ENCODE results near the gene ENKUR.
"Not testable (repeated sequence)": the region's sequence is repeated elsewhere in the genome, so short reads cannot be mapped to it uniquely, and the experiment has no call there.

ENKUR gene

DNA sequence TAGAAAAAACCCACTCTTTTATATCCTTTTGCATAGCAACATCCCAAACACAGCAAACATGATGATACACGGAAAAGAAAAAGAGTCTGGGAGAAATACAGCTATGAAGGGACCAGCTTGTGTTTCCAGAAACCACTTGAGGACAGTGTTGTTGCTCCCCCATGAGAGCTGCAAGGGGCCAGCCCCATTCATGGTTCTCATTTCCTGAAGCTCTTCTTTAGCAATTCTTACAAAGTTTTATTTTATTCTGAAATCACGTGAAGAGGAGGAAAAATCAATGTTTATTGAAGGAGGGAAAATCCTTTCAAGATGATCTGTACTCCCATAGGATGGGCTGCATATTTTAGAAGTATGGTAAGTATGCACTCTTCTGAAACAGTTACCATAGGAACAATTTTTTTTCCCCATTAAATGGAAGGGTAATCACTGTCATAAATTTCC, 46.1 kb downstream of the ENKUR start:
- H3K4me3 ChIP-seq (ENCODE audit: low read length): no peak overlapping the region
- peaks cover 3% of the 10 kb centered on the region for H3K4me1 ChIP-seq (ENCODE audit: control insufficient read depth, insufficient read depth, low read length)
- H3K9me3 ChIP-seq (replicated peaks; ENCODE audit: low read length): no peaks in the 10 kb centered on the region
- no peaks in the 10 kb centered on the region for H3K36me3 ChIP-seq (ENCODE audit: insufficient read depth, low read length)
- no peaks in the 10 kb centered on the region for H3K27me3 ChIP-seq (ENCODE audit: control insufficient read depth, insufficient read depth, low read length)
- H3K9ac ChIP-seq (ENCODE audit: low read depth, low read length): no peak overlapping the region
- no peak overlapping the region for H3K4me2 ChIP-seq (ENCODE audit: low read length)

DNA sequence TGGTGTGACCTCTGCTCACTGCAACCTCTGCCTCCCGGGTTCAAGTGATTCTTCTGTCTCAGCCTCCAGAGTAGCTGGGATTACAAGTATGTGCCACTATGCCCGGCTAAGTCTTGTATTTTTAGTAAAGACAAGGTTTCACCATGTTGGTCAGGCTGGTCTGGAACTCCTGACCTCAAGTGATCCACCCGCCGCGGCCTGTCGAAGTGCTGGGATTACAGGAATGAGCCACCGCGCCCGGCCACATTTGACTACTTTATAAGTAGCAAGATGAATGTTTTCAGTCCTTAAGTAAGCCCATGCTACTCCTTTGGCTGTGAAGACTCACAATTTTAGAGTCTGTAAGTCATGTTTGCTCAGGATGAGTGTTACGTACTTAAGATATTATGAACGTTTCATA, 47.0 kb downstream of the ENKUR start:
- not testable (repeated sequence) for H3K36me3 ChIP-seq (ENCODE audit: insufficient read depth, low read length); H3K4me3 ChIP-seq (ENCODE audit: low read length); H3K4me1 ChIP-seq (ENCODE audit: control insufficient read depth, insufficient read depth, low read length); H3K9me3 ChIP-seq (replicated peaks; ENCODE audit: low read length); H3K9ac ChIP-seq (ENCODE audit: low read depth, low read length); H3K4me2 ChIP-seq (ENCODE audit: low read length); H3K27me3 ChIP-seq (ENCODE audit: control insufficient read depth, insufficient read depth, low read length)

DNA sequence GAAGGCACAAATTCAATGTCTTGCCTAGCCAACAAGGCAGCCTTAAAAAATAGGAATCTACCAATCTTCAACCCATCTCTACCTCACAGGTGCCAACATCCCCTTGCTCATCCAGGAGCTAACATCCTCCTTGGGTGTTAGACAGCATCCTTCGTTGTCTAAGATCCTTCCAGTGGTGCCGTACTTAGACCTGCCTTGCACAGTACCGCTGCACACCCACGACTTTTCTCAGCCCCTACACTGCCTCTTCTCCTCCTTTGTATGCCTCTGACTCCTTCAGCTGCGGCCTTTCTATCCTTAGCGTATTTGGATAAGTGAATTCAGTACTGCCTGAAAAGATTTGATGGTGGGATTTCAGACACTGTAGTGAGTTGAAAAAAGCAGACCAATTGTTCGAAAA, 47.6 kb downstream of the ENKUR start:
- Histone ChIP-seq H3K27me3 (ENCODE audit: control insufficient read depth, insufficient read depth, low read length) (no peaks in the 10 kb centered on the region), H3K36me3 (ENCODE audit: insufficient read depth, low read length) (no peaks in the 10 kb centered on the region), H3K9ac (ENCODE audit: low read depth, low read length) (no peak overlapping the region)

DNA sequence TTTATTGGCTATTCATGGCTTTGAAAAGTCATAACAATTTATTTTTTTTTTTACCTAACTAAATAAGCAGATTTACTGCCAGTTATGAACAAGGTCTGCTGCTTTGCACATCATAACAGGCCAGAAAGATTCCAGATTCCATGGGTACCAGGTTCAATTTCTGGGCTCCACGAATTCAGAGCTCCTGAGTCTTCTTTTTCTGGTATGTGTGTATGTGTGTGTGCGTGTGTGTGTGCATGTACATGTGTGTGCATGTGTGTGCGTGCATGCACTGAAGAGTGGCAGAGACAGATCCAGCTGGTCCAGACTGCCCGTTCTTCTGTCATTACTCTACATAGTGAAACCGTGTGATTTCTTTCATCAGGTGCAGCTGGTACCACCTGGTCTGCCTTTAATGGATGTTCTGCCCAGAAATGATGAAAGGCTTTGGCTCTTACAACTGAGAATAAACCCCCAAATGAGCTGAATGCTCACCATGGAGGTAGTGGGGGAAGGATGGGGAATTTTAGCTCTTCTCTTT, 48.9 kb downstream of the ENKUR start:
- no peak overlapping the region for H3K4me2 ChIP-seq (ENCODE audit: low read length)
- no peaks in the 10 kb centered on the region for H3K9me3 ChIP-seq (replicated peaks; ENCODE audit: low read length)
- H3K27me3 ChIP-seq (ENCODE audit: control insufficient read depth, insufficient read depth, low read length): no peaks in the 10 kb centered on the region
- H3K36me3 ChIP-seq (ENCODE audit: insufficient read depth, low read length): no peaks in the 10 kb centered on the region
- no peak overlapping the region for H3K4me3 ChIP-seq (ENCODE audit: low read length)
- no peak overlapping the region for H3K9ac ChIP-seq (ENCODE audit: low read depth, low read length)
- peaks cover 7% of the 10 kb centered on the region for H3K4me1 ChIP-seq (ENCODE audit: control insufficient read depth, insufficient read depth, low read length)

More for the DNA sequence above, 47.6 kb downstream of the ENKUR start:
- Histone ChIP-seq H3K4me3 (ENCODE audit: low read length) (no peak overlapping the region), H3K9me3 (replicated peaks; ENCODE audit: low read length) (no peaks in the 10 kb centered on the region), H3K4me1 (ENCODE audit: control insufficient read depth, insufficient read depth, low read length) (no peaks in the 10 kb centered on the region), H3K4me2 (ENCODE audit: low read length) (no peak overlapping the region)

DNA sequence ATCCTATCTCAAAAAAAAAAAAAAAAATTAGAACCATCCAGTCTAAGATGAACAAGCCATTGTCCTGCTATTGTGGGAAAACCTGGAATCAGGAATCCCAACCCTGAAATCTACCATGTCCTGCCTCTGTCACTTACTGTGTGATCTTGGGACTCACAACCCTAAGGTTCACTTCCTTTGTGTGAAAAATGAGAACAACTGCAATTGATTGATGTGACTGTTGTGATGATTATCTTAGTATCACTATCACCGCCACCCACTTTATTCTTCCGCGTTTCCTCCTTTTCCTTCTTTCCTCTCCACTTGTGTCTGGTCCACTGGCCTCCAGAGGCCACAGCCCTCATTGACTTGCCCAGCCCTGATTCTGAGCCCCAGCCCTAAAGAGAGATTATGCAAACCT, 50.9 kb downstream of the ENKUR start:
- H3K9me3 ChIP-seq (replicated peaks; ENCODE audit: low read length): no peaks in the 10 kb centered on the region
- no peak overlapping the region for H3K4me3 ChIP-seq (ENCODE audit: low read length)
- H3K4me1 ChIP-seq (ENCODE audit: control insufficient read depth, insufficient read depth, low read length): peaks cover 12% of the 10 kb centered on the region
- H3K4me2 ChIP-seq (ENCODE audit: low read length): no peak overlapping the region
- H3K9ac ChIP-seq (ENCODE audit: low read depth, low read length): no peak overlapping the region
- no peaks in the 10 kb centered on the region for H3K36me3 ChIP-seq (ENCODE audit: insufficient read depth, low read length)
- H3K27me3 ChIP-seq (ENCODE audit: control insufficient read depth, insufficient read depth, low read length): no peaks in the 10 kb centered on the region

DNA sequence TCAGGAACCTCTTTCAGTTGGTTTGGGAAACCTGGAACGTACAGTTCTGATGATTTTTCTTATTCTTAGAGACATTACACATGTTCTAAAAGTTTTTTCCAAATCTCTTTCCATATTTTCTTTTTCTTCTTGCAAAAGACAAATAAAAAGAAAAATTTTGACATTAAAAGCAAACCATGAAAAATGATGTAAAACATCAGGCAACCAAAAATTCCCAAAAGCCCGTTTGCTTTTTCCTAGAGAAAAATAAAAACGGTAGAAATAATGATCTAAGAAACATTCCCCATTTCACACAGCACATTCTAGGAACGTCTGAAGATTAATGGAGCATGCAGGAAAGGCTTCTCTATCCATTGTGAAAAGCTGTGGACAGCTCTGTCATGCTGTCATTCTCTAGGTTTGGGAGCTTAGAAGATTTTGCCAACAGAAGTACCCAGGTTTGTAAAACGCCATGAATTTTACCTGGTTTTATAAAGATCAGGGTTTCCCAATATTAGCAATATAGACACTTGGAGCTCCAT, 52.4 kb downstream of the ENKUR start:
- no peaks in the 10 kb centered on the region for H3K36me3 ChIP-seq (ENCODE audit: insufficient read depth, low read length)

DNA sequence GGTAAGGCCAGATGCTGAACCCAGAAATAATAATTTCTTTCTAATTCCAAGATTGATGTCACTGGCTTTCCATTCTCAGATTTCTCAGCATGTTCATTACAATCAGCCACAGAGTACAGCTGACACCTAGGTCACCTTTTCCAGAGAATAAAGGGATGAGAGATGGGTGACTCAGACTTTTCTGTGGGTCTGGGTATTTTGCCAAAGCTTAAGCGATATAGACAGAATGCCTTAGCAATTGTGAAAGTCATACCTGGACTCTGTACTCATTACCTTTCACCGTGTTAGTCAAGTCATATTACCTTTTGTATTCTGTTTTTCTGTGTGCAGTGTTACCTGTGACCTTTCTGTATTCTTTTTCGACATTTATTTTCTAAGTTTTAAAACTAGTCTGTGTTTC, 53.0 kb downstream of the ENKUR start:
- Histone ChIP-seq H3K4me3 (ENCODE audit: low read length) (no peak overlapping the region), H3K4me2 (ENCODE audit: low read length) (no peak overlapping the region), H3K9me3 (replicated peaks; ENCODE audit: low read length) (no peaks in the 10 kb centered on the region), H3K4me1 (ENCODE audit: control insufficient read depth, insufficient read depth, low read length) (peaks cover 26% of the 10 kb centered on the region), H3K27me3 (ENCODE audit: control insufficient read depth, insufficient read depth, low read length) (no peaks in the 10 kb centered on the region), H3K36me3 (ENCODE audit: insufficient read depth, low read length) (no peaks in the 10 kb centered on the region), H3K9ac (ENCODE audit: low read depth, low read length) (no peak overlapping the region)

More for the DNA sequence above, 52.4 kb downstream of the ENKUR start:
- no peaks in the 10 kb centered on the region for H3K27me3 ChIP-seq (ENCODE audit: control insufficient read depth, insufficient read depth, low read length)
- H3K4me1 ChIP-seq (ENCODE audit: control insufficient read depth, insufficient read depth, low read length): peaks cover 22% of the 10 kb centered on the region
- H3K9me3 ChIP-seq (replicated peaks; ENCODE audit: low read length): no peaks in the 10 kb centered on the region
- no peak overlapping the region for H3K4me2 ChIP-seq (ENCODE audit: low read length)
- no peak overlapping the region for H3K4me3 ChIP-seq (ENCODE audit: low read length)
- no peak overlapping the region for H3K9ac ChIP-seq (ENCODE audit: low read depth, low read length)

DNA sequence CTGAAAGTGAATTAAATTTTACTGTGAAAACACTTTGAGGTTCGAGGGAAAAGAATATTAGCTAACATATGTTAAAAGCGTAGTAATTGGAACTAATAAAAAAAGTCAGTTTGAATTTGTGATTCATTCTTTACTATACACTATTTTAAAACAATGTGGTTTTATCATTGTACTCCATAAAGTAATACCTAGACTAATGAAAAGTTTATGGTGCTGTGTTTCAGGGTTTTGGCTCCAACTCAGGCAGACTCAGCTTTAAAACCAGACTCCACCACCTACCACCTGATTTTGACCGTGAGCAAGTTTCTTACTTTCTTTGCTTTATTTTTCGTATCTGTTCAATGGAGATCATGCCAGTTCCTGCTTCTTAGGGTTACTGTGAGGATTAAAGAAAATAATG, 54.4 kb downstream of the ENKUR start:
- Histone ChIP-seq H3K9ac (ENCODE audit: low read depth, low read length) (no peak overlapping the region), H3K4me1 (ENCODE audit: control insufficient read depth, insufficient read depth, low read length) (peaks cover 40% of the 10 kb centered on the region), H3K36me3 (ENCODE audit: insufficient read depth, low read length) (no peaks in the 10 kb centered on the region), H3K4me2 (ENCODE audit: low read length) (no peak overlapping the region), H3K27me3 (ENCODE audit: control insufficient read depth, insufficient read depth, low read length) (no peaks in the 10 kb centered on the region), H3K4me3 (ENCODE audit: low read length) (no peak overlapping the region), H3K9me3 (replicated peaks; ENCODE audit: low read length) (no peaks in the 10 kb centered on the region)

DNA sequence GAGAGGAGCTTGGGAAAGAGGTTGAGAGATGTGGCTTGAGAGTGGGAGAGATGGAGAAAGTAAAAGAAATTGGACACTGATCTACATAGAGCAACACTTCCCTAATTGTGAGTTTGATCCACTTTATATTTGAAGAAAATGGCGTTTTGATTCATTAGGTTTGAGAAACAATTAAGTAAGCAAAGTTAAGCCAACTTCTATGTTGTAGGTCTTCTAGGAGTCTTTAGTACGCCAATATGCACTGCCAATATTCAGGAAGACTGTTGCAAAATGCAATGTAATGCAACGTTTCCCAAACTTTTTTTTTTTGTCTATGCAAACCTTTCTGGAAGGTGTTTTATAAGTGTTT, 56.6 kb downstream of the ENKUR start:
- Histone ChIP-seq H3K36me3 (ENCODE audit: insufficient read depth, low read length) (no peaks in the 10 kb centered on the region), H3K9ac (ENCODE audit: low read depth, low read length) (peak overlapping the region; percentile 74), H3K4me1 (ENCODE audit: control insufficient read depth, insufficient read depth, low read length) (peaks cover 41% of the 10 kb centered on the region), H3K4me3 (ENCODE audit: low read length) (peak overlapping the region; percentile 48), H3K27me3 (ENCODE audit: control insufficient read depth, insufficient read depth, low read length) (no peaks in the 10 kb centered on the region), H3K9me3 (replicated peaks; ENCODE audit: low read length) (no peaks in the 10 kb centered on the region), H3K4me2 (ENCODE audit: low read length) (peak overlapping the region; percentile 73)

DNA sequence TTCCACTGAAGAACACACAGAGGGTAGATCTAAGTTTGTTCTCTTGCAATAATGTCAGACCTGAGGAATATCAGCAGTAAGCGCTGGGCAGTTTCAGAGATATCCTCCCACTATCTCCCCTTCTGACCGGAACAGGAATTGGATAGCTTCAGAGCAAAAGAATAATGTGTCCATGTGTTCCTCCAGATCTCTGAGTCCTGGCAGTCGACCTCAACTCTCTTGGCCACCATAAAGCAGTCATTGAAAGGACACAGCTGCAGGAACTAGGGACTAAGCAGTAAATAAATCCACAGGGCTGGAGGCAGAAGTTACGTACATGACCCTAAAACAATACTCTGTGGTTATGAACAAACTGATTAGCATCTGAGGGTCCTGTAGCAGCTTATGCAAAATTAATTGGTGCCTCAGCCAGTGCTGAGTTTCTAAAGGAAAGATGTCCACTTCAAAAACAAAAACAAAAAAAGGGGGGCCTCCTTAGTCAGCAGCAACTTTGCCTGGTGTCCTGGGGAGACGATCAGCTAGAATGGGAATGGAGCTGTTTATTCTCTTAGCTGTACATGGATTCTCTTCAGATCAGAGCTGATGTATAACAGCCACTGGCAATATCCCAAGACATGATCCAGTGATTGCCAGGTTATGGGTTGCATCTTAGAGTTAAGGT, 57.1 kb downstream of the ENKUR start:
- Histone ChIP-seq H3K4me3 (ENCODE audit: low read length) (peak overlapping the region; percentile 48), H3K4me1 (ENCODE audit: control insufficient read depth, insufficient read depth, low read length) (peaks cover 43% of the 10 kb centered on the region), H3K36me3 (ENCODE audit: insufficient read depth, low read length) (no peaks in the 10 kb centered on the region), H3K9ac (ENCODE audit: low read depth, low read length) (peak overlapping the region; percentile 74), H3K27me3 (ENCODE audit: control insufficient read depth, insufficient read depth, low read length) (no peaks in the 10 kb centered on the region), H3K9me3 (replicated peaks; ENCODE audit: low read length) (no peaks in the 10 kb centered on the region), H3K4me2 (ENCODE audit: low read length) (peak overlapping the region; percentile 73)

DNA sequence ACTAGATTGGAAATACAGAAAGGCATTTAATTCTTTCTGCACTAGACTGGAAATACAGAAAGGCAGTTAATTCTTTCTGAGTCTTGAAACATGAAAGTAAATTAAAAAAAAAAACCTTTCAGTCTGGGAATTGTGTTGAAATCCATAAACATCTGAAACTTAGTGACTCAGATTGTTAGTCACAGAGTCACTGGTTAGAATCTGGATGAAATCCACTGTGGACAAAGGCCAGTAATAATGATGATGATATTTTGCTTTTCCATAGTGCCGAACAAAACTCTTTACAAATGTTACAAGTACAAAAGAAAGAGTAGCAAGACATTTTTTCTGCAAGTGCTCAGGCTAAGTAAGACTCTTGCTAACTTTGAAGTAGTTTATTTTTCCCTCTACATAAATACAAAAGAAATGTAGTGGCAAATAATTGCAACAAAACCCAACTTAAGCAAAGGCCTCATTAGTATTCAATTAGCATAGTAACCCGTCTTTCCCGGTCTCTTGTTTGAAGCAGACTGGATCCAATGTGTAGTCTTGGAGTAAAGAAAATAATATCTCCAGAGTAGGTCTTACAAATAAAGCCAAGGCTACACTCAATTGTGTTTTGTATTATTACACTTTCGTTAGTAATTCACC, 57.8 kb downstream of the ENKUR start:
- Histone ChIP-seq H3K36me3 (ENCODE audit: insufficient read depth, low read length) (no peaks in the 10 kb centered on the region), H3K9ac (ENCODE audit: low read depth, low read length) (peak overlapping the region; percentile 79), H3K4me1 (ENCODE audit: control insufficient read depth, insufficient read depth, low read length) (peaks cover 49% of the 10 kb centered on the region), H3K4me3 (ENCODE audit: low read length) (peak overlapping the region; percentile 48), H3K9me3 (replicated peaks; ENCODE audit: low read length) (no peaks in the 10 kb centered on the region), H3K27me3 (ENCODE audit: control insufficient read depth, insufficient read depth, low read length) (no peaks in the 10 kb centered on the region), H3K4me2 (ENCODE audit: low read length) (peak overlapping the region; percentile 74)

DNA sequence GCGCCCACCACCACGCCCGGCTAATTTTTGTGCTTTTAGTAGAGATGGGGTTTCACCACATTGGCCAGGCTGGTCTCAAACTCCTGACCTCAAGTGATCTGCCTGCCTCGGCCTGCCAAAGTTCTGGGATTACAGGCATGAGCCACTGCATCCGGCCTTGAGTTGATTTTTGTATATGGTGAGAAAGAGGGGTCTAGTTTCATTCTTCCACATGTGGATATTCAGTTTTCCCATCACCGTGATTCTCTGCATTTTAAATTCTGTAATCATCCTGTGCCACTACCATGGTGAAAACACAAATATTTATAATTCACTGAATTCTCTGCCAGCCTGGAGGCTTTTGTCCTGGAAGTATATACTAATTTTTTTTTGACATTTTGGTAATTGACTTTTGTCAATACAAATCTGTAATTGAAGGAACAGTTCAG, 58.3 kb downstream of the ENKUR start:
- H3K9me3 ChIP-seq (replicated peaks; ENCODE audit: low read length); H3K27me3 ChIP-seq (ENCODE audit: control insufficient read depth, insufficient read depth, low read length); H3K36me3 ChIP-seq (ENCODE audit: insufficient read depth, low read length): not testable (repeated sequence)
- H3K4me2 ChIP-seq (ENCODE audit: low read length): peak overlapping the region; percentile 74
- H3K4me3 ChIP-seq (ENCODE audit: low read length): peak overlapping the region; percentile 28
- peaks cover 49% of the 10 kb centered on the region for H3K4me1 ChIP-seq (ENCODE audit: control insufficient read depth, insufficient read depth, low read length)
- peak overlapping the region; percentile 79 for H3K9ac ChIP-seq (ENCODE audit: low read depth, low read length)
